HG03025 (cell line): Measurements from ENCODE around the gene HINT3.
A peak's percentile ranks its signal among the peaks of the same experiment; 100 is the strongest.
"Not testable (repeated sequence)": the region's sequence is repeated elsewhere in the genome, so short reads cannot be mapped to it uniquely, and the experiment has no call there.

Source experiments
- ATAC-seq: cut with Tn5 transposase; IDR thresholded peaks from one replicate; pipeline ENCODE4 v1.9.1; 2021; ENCODE audit warnings: mild to moderate bottlenecking, moderate library complexity; ENCODE audit not compliant: unreplicated experiment, low FRiP score

Gene HINT3

GRCh38 chr6:125991653-125992052 lies 35.1 kb downstream of the HINT3 start:
- ATAC-seq: no peak

GRCh38 chr6:125994670-125995488 lies 38.3 kb downstream of the HINT3 start:
- no peak for ATAC-seq

GRCh38 chr6:125995972-125996580 lies 39.5 kb downstream of the HINT3 start:
- peak; percentile 91 for ATAC-seq

GRCh38 chr6:126002755-126003679 lies 46.4 kb downstream of the HINT3 start:
- ATAC-seq: no peak

GRCh38 chr6:126007800-126008199 lies 51.2 kb downstream of the HINT3 start:
- no peak for ATAC-seq

- ATAC-seq: no peak
Measured at GRCh38 chr6:126010040-126010439, 53.5 kb downstream of the HINT3 start.

- ATAC-seq: no peak
Measured at GRCh38 chr6:126015863-126016262, 59.3 kb downstream of the HINT3 start.

GRCh38 chr6:126016591-126016990 lies 60.0 kb downstream of the HINT3 start:
- ATAC-seq: no peak

GRCh38 chr6:126017668-126018067 lies 61.1 kb downstream of the HINT3 start:
- no peak for ATAC-seq

- no peak for ATAC-seq
Measured at GRCh38 chr6:126020305-126021050, 63.9 kb downstream of the HINT3 start.

- ATAC-seq: not testable (repeated sequence)
Measured at GRCh38 chr6:126023474-126023873, 66.9 kb downstream of the HINT3 start.

- ATAC-seq: no peak
Measured at GRCh38 chr6:126026001-126026400, 69.4 kb downstream of the HINT3 start.

- ATAC-seq: no peak
Measured at GRCh38 chr6:126027601-126028000, 71.0 kb downstream of the HINT3 start.
